GM12892 (cell line): ENCODE data around the gene ZDHHC1.

ENCODE experiments used
- POLR2A ChIP-seq: IDR thresholded peaks from 2 replicates; pipeline ENCODE4 v1.6.1; 2011; ENCODE audit warnings: low read depth, low read length, control low read depth
- POLR2AphosphoS5 ChIP-seq: IDR thresholded peaks from 2 replicates; pipeline ENCODE4 v1.6.1; 2011; ENCODE audit warnings: low read depth, low read length, control low read depth
- TAF1 ChIP-seq: IDR thresholded peaks from 2 replicates; pipeline ENCODE4 v1.6.1; 2011; ENCODE audit warnings: low read depth, mild to moderate bottlenecking, control low read depth, low read length, borderline replicate concordance

GRCh38 chr16:67372664-67373063 lies 43.6 kb downstream of the ZDHHC1 start:
- TF ChIP-seq POLR2A (no peak), POLR2AphosphoS5 (no peak), TAF1 (no peak)
